Hematopoietic multipotent progenitor cell treated with erythropoietin and hydrocortisone succinate and interleukin-3 and kit ligand, for 6 days (in vitro differentiated cells): ENCODE results near the gene NEMF.
"Not testable (repeated sequence)": the region's sequence is repeated elsewhere in the genome, so short reads cannot be mapped to it uniquely, and the experiment has no call there.

ENCODE experiments used
- DNase-seq: peaks from one replicate; pipeline ENCODE4 v3.0.0-alpha.2; 2015

NEMF gene

GRCh38 chr14:49816118-49816517 is 36.5 kb downstream of the NEMF start:
- not testable (repeated sequence) for DNase-seq

- DNase-seq = peak; percentile 30
Observed at GRCh38 chr14:49808780-49809179, 43.8 kb downstream of the NEMF start.

GRCh38 chr14:49796025-49796424 is 56.6 kb downstream of the NEMF start:
- no peak for DNase-seq

- DNase-seq = no peak
Observed at GRCh38 chr14:49792618-49793017, 60.0 kb downstream of the NEMF start.

GRCh38 chr14:49786315-49786714 is 66.3 kb downstream of the NEMF start:
- DNase-seq = no peak

- no peak for DNase-seq
Observed at GRCh38 chr14:49783394-49784014, 69.1 kb downstream of the NEMF start.

GRCh38 chr14:49781040-49781439 is 71.5 kb downstream of the NEMF start:
- not testable (repeated sequence) for DNase-seq

- DNase-seq = no peak
Observed at GRCh38 chr14:49778421-49778820, 74.2 kb downstream of the NEMF start.

- DNase-seq = no peak
Observed at GRCh38 chr14:49774106-49774505, 78.5 kb downstream of the NEMF start.

- not testable (repeated sequence) for DNase-seq
Observed at GRCh38 chr14:49771691-49772090, 80.9 kb downstream of the NEMF start.

GRCh38 chr14:49770212-49770817 is 82.3 kb downstream of the NEMF start:
- no peak for DNase-seq

- DNase-seq = no peak
Observed at GRCh38 chr14:49769581-49770211, 82.9 kb downstream of the NEMF start.

- DNase-seq = peak; percentile 35
Observed at GRCh38 chr14:49769171-49769570, 83.4 kb downstream of the NEMF start.

GRCh38 chr14:49768301-49769121 is 84.1 kb downstream of the NEMF start:
- peak; percentile 86 for DNase-seq

- DNase-seq = peak; percentile 92
Observed at GRCh38 chr14:49767571-49768300, 84.9 kb downstream of the NEMF start, which contains the start of gene KLHDC2. Gene KLHDC2, plus strand, starts transcription at chr14:49768153. Its CDS starts 316 bp downstream, at chr14:49768469.

- no peak for DNase-seq
Observed at GRCh38 chr14:49767270-49767570, 85.4 kb downstream of the NEMF start.

- peak; percentile 43 for DNase-seq
Observed at GRCh38 chr14:49766839-49767238, 85.7 kb downstream of the NEMF start.

GRCh38 chr14:49761839-49762551 is 90.6 kb downstream of the NEMF start:
- DNase-seq = no peak

- peak; percentile 32 for DNase-seq
Observed at GRCh38 chr14:49755378-49755777, 97.2 kb downstream of the NEMF start.

GRCh38 chr14:49754570-49755097 is 98.0 kb downstream of the NEMF start:
- DNase-seq = no peak

GRCh38 chr14:49746476-49746875 is 106.1 kb downstream of the NEMF start:
- not testable (repeated sequence) for DNase-seq

GRCh38 chr14:49745191-49745590 is 107.4 kb downstream of the NEMF start:
- no peak for DNase-seq
